Neural progenitor cell (in vitro differentiated cells): Measurements from ENCODE around the gene PTGER3.

Source experiments
- CTCF ChIP-seq: fragments of 200-600 bp; sonication (generic); IDR thresholded peaks from 2 replicates; pipeline ENCODE4 v1.5.1; 2017; ENCODE audit warnings: antibody characterized with exemption, mild to moderate bottlenecking
- EZH2 ChIP-seq: fragments of 200-600 bp; sonication (generic); IDR thresholded peaks from 2 replicates; pipeline ENCODE4 v1.6.1; 2017; ENCODE audit warnings: antibody characterized with exemption, mild to moderate bottlenecking, moderate library complexity

- TF ChIP-seq CTCF (no peak), EZH2 (no peak)
Observed at GRCh38 chr1:71001624-71002023, 46.0 kb downstream of the PTGER3 start.
